Large intestine (tissue), 3 donors: ENCODE data around the gene SFXN3. TPM values are rescaled to one million over a fixed set of nuclear protein-coding genes. Genes with fewer than 3 reads are reported as not detected.

ENCODE experiments used
- DNase-seq, 2 donors: peaks; one replicate each; pipeline versions ENCODE4 v3.0.0 to v3.0.0-alpha.2; 2013
- H3K27ac ChIP-seq: one replicate; pipeline ENCODE4 v1.5.1; 2013; ENCODE audit warnings: low read length
- H3K27me3 ChIP-seq: 2 replicates; pipeline ENCODE4 v1.6.1; 2013; ENCODE audit warnings: low read length; ENCODE audit not compliant: control insufficient read depth, insufficient read depth
- H3K36me3 ChIP-seq: 2 replicates; pipeline ENCODE4 v1.6.1; 2013; ENCODE audit warnings: low read length; ENCODE audit not compliant: control insufficient read depth, insufficient read depth
- H3K4me1 ChIP-seq: one replicate; pipeline ENCODE4 v1.6.1; 2013; ENCODE audit warnings: low read length; ENCODE audit not compliant: control insufficient read depth, insufficient read depth
- H3K4me3 ChIP-seq: one replicate; pipeline ENCODE4 v1.5.1; 2013; ENCODE audit warnings: low read length
- H3K9me3 ChIP-seq: one replicate; pipeline ENCODE4 v1.6.1; 2013; ENCODE audit warnings: mild to moderate bottlenecking, low read depth, low read length, moderate library complexity; ENCODE audit not compliant: control insufficient read depth
- WGBS: methylation state at CpG from one replicate; pipeline ENCODE4 v1.1.5; 2013; ENCODE audit warnings: low lambda C conversion rate; ENCODE audit not compliant: insufficient coverage; 5-methylcytosine and 5-hydroxymethylcytosine counted together
- polyA plus RNA-seq: library from polyadenylated mRNA; unstranded; fragments of 120-200 nt; gene quantifications from one replicate; pipeline ENCODE4 v1.2.1, GENCODE V29; 2013

SFXN3 gene
- polyA plus RNA-seq, 1 donor, result 274 TPM

DNA sequence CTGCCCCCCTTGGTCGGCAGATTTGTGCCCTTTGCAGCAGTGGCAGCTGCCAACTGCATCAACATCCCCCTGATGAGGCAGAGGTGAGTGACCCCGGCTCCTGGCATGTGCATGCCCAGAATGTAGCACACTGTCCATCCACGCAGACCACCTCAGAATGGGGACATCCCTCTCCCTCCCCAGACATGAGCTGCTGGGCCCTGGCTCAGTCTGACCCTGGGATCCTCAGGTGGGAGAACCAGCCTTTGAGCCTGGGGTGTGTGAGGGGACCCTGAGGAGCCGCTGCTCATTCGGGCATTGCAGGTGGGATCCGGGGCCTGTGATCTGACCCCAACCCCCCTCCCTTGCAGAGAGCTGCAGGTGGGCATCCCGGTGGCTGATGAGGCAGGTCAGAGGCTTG lies 5.7 kb downstream of the SFXN3 start:
- WGBS, result no CpG with 5 or more reads among the region's 7 CpGs
- peaks cover 59% of the 10 kb centered on the region for H3K36me3 ChIP-seq
- no peak for DNase-seq
- no peak overlapping the region for H3K27ac ChIP-seq
- H3K27me3 ChIP-seq, result no peaks in the 10 kb centered on the region
- no peaks in the 10 kb centered on the region for H3K9me3 ChIP-seq
- H3K4me3 ChIP-seq, result no peak overlapping the region
- peaks cover 46% of the 10 kb centered on the region for H3K4me1 ChIP-seq

DNA sequence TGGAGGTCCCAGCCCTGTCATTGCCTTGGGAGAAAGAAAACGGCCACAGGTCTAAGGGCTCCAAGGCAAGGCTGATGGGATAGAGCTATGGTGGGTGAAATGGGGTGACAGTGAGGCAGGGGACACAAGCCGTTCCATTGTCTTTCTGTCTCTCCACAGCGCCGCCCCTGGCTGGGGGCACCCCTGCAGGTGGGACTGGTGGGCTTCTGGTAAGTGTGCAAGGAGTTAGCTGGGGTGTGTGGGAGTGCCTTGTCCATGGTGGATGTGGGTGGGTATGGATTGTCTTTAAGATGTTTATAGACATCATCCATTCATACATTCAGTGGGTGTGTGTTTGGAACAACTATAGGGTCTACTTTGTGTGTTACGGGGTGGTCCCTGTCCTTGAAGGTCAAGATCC lies 7.5 kb downstream of the SFXN3 start:
- H3K4me3 ChIP-seq, result no peak overlapping the region
- H3K27ac ChIP-seq, result no peak overlapping the region
- no CpG with 5 or more reads among the region's 5 CpGs for WGBS
- DNase-seq, result no peak
- peaks cover 57% of the 10 kb centered on the region for H3K4me1 ChIP-seq
- H3K36me3 ChIP-seq, result peaks cover 59% of the 10 kb centered on the region
- H3K27me3 ChIP-seq, result no peaks in the 10 kb centered on the region
- no peaks in the 10 kb centered on the region for H3K9me3 ChIP-seq

DNA sequence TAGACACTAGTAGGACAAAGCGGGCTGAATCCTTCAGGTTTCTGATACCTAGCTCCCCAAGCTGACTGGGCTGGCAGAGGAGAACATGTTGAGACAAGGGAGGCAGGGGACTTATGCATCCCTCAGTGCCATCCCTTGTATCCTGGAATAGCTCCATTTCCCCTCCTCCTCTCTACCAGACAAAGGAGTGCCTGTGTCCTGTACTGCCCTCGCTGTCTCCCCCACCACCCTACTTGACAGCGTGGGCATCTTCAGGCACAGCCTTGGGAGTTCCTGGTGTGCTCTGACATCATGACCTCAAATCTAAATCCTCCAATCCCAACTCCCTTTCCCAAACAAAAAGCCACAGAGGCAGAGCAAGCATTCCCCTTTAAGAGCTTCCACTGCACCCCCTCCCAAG lies 9.0 kb downstream of the SFXN3 start:
- Histone ChIP-seq H3K27me3 (no peaks in the 10 kb centered on the region), H3K36me3 (peaks cover 55% of the 10 kb centered on the region), H3K4me1 (peaks cover 48% of the 10 kb centered on the region), H3K27ac (no peak overlapping the region), H3K4me3 (no peak overlapping the region), H3K9me3 (no peaks in the 10 kb centered on the region)
- DNase-seq, result no peak
- WGBS, result no CpG with 5 or more reads among the region's 3 CpGs

DNA sequence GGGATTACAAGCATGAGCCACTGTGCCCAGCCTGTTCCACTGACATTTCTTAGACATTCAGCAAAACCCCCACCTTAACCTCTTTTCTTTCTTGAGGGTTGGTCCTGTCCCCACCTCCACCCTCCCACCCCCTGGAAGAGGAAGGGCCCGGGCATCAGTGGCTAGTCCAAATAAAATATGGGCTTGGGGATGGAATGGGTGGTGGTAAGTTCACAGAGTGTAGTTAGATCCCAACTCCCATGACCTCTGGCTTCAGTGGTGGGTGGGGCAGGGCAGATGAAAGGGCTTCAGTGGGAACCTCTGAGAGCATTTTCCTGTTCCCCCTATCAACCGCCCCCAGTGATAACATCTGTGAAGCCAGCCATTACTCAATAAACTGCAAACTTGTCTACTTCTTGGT lies 9.8 kb downstream of the SFXN3 start:
- no CpG with 5 or more reads among the region's 2 CpGs for WGBS
- Histone ChIP-seq H3K36me3 (peaks cover 47% of the 10 kb centered on the region), H3K27ac (peak overlapping the region; percentile 90), H3K4me1 (peaks cover 40% of the 10 kb centered on the region), H3K4me3 (no peak overlapping the region), H3K27me3 (no peaks in the 10 kb centered on the region), H3K9me3 (no peaks in the 10 kb centered on the region)
- DNase-seq, result no peak

DNA sequence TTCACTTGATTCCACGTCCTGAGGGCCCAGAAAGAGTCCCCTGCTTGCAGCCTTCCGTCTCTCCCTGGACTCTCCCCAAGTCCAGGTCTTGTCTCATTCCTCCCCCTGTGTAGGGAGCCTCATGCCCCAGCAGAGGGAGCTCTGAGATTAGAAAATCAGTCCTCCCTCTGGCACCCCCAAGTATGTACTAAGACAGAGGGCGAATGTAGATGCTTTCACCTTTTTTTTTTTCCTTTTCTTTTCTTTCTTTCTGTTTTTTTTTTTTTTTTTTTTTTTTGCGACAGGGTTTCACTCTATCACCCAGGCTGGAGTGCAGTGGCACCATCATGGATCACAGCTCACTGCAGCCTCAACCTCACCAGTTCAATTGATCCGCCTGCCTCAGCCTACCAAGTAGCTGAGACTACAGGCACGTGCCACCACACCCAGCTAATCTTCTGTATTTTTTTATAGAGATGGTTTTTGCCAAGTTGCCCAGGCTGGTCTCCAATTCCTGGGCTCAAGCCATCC lies 10.3 kb downstream of the SFXN3 start:
- H3K36me3 ChIP-seq, result peaks cover 42% of the 10 kb centered on the region
- WGBS, result 20% methylated on average over 1 of the region's 6 CpGs
- H3K27me3 ChIP-seq, result peaks cover 2% of the 10 kb centered on the region
- H3K9me3 ChIP-seq, result no peaks in the 10 kb centered on the region
- H3K4me3 ChIP-seq, result no peak overlapping the region
- peaks cover 36% of the 10 kb centered on the region for H3K4me1 ChIP-seq
- peak overlapping the region; percentile 90 for H3K27ac ChIP-seq
- DNase-seq, result peak; percentile 87 to 89

DNA sequence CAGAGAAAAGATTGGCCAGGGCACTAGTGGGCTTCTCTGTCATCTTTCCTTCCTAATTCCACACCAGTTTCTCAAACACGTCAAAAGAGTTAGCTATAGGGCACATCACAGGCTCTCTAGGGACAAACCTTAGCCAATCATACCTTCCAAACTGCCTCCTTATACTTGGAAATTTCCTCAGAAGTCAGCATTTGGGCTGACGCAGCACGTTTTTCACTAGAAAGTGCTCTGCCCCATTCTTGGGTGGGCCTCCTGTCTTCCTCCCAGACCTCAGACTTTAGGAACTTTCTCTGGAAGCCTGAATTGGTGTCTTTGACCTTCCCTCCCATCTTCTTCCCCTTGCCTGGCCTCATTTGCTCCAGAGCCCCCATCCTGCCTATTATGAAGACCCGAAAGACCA lies 11.1 kb downstream of the SFXN3 start:
- Histone ChIP-seq H3K27ac (peak overlapping the region; percentile 90), H3K27me3 (peaks cover 10% of the 10 kb centered on the region), H3K36me3 (peaks cover 34% of the 10 kb centered on the region), H3K4me1 (peaks cover 29% of the 10 kb centered on the region), H3K9me3 (no peaks in the 10 kb centered on the region), H3K4me3 (peak overlapping the region; percentile 59)
- DNase-seq, result no peak
- WGBS, result no CpG with 5 or more reads among the region's 4 CpGs

DNA sequence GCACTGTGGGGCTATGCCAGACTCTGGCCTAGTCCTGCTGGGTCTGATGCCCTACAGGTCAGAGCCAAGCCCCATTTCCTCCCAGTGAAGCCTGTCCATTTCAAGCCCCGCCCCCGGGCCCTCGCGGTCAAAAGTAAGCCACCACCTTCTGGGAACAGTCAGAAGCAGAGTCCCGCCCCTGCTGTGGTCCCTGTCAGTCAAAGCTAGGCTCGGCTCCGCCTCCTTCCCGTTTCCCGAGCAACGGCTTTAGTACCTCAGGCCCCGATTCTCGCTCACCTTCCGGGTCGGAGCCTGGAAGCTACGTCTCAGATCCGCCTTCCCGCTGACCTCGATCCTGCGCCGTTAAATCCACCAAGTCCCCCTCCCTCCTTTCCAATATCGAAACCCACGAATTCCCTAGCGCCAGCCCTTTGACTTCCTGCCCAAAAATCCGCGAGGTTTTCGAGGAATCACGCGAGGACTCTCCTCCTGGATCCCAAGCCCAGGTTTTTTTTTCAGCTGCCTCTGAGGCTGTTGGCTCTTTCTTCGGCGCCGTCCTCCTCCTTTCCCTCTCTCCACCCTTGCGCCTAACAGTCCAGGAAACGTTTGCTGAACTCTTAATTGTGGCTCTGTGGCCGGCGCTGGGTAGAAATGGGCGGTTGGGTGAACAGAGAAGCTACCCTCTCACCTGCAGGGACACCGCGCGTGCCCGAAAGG lies 11.8 kb downstream of the SFXN3 start:
- no CpG with 5 or more reads among the region's 40 CpGs for WGBS
- Histone ChIP-seq H3K36me3 (peaks cover 27% of the 10 kb centered on the region), H3K9me3 (no peaks in the 10 kb centered on the region), H3K27ac (peak overlapping the region; percentile 90), H3K4me3 (peak overlapping the region; percentile 59), H3K27me3 (peaks cover 17% of the 10 kb centered on the region), H3K4me1 (peaks cover 26% of the 10 kb centered on the region)
- peak; percentile 94 to 98 for DNase-seq

DNA sequence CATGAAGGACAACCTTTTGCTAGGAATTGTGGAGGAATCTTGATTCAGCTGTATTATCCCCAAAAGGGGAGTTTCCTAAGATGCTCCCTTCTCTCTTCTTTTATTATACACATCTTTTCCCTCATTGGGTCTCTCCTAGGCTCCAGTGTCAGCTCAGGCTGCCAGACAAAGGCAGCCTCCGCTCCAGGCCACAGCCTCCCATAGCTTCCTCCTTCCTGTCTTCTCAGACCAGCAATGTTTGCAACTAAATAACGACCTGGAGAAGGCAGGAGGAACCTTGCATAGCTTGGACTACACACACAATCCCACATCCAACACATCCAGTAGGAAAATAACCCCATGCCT lies 12.3 kb downstream of the SFXN3 start:
- Histone ChIP-seq H3K4me1 (peaks cover 26% of the 10 kb centered on the region), H3K27ac (peak overlapping the region; percentile 90), H3K9me3 (no peaks in the 10 kb centered on the region), H3K27me3 (peaks cover 22% of the 10 kb centered on the region), H3K4me3 (peak overlapping the region; percentile 59), H3K36me3 (peaks cover 22% of the 10 kb centered on the region)
- no peak for DNase-seq
- no CpG with 5 or more reads among the region's 2 CpGs for WGBS

DNA sequence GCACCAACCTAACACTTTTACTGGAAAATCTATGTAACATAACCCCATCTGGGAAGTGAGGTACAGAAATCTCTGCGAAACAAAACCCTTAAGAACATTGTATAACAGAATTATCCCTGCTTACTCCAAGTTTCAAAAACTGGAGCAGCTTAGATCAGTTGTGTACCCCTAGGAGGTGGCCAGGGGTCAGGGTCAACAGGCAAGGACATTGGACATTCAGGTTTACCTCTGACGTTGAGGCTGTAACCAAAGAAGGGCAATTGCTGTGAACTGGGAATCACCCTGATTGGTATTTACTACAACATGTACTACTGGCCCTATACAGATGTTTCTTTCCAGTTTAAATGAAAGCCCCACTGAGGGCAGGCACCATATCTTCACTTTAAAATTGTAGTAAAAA lies 13.1 kb downstream of the SFXN3 start:
- DNase-seq, result no peak
- H3K4me1 ChIP-seq, result peaks cover 30% of the 10 kb centered on the region
- H3K9me3 ChIP-seq, result no peaks in the 10 kb centered on the region
- no peak overlapping the region for H3K27ac ChIP-seq
- peaks cover 14% of the 10 kb centered on the region for H3K36me3 ChIP-seq
- no peak overlapping the region for H3K4me3 ChIP-seq
- peaks cover 30% of the 10 kb centered on the region for H3K27me3 ChIP-seq
- 100% methylated on average over 1 of the region's 2 CpGs for WGBS

DNA sequence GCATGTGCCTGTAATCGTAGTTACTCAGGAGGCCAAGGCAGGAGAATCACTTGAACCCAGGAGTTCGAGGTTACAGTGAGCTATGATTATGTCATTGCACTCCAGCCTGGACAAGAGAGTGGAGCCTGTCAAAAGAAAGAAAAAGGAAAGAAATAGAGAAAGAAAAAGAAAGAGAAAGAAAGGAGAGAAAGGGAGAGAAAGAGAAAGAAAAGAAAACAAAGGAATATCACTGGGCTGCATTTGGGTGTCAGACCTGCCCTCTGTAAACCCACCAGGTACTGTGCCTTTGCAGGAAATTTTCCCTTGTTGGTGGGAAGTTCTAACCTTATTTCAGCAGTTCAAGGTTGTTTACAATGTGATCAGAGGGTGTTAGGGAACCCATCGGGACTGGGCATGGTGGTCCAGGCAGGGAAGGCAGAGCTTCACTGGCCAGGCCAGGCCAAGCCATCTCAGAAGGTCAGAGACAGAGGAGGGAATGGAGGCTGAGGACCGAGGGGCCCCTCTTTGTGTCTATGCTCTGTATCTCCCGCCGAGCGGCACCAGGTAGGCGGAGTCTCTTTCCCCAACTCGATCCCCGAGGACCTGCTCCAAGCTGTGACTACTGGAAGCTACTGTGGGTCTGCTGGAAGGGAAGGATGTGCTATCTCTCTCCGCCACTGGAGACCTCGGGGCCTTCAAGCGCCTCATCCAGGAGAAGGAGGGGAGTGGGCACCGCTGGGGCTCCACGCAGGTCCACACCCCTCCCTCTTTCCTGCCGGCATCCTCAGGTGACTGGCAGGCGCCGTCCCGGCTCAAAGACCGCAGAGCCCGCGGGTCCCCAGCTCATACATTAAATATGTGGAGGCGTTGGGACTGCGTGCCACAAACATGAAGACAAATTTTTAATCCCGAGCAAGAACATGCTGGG lies 15.6 kb downstream of the SFXN3 start:
- WGBS, result 47% methylated on average over 4 of the region's 25 CpGs
- Histone ChIP-seq H3K9me3 (no peaks in the 10 kb centered on the region), H3K27ac (no peak overlapping the region), H3K27me3 (peaks cover 50% of the 10 kb centered on the region), H3K36me3 (peaks cover 1% of the 10 kb centered on the region), H3K4me1 (peaks cover 34% of the 10 kb centered on the region), H3K4me3 (no peak overlapping the region)
- DNase-seq, result peak in 1 of 2 donors; percentile 30
